ENCODE data around the gene TENM3. TPM values are rescaled to one million over a fixed set of nuclear protein-coding genes. Genes with fewer than 3 reads are reported as not detected.
"Not testable (repeated sequence)": the region's sequence is repeated elsewhere in the genome, so short reads cannot be mapped to it uniquely, and the experiment has no call there.

Gene TENM3
- total RNA-seq, 1 donor from 2014 or later, result 7.8 TPM

- DNase-seq (ENCODE audit: low spot score), result no peak
Measured at GRCh38 chr4:182337366-182337765, 94.2 kb downstream of the TENM3 start.

GRCh38 chr4:182338063-182338462 lies 94.9 kb downstream of the TENM3 start:
- no peak for DNase-seq (ENCODE audit: low spot score)

- DNase-seq (ENCODE audit: low spot score), result no peak
Measured at GRCh38 chr4:182338746-182339145, 95.5 kb downstream of the TENM3 start.

- no peak for DNase-seq (ENCODE audit: low spot score)
Measured at GRCh38 chr4:182339221-182339641, 96.0 kb downstream of the TENM3 start.

GRCh38 chr4:182343453-182343852 lies 100.3 kb downstream of the TENM3 start:
- DNase-seq (ENCODE audit: low spot score), result no peak

- no peak for DNase-seq (ENCODE audit: low spot score)
Measured at GRCh38 chr4:182344968-182345367, 101.8 kb downstream of the TENM3 start.

- no peak for DNase-seq (ENCODE audit: low spot score)
Measured at GRCh38 chr4:182346250-182346649, 103.0 kb downstream of the TENM3 start.

- DNase-seq (ENCODE audit: low spot score), result no peak
Measured at GRCh38 chr4:182346675-182347375, 103.6 kb downstream of the TENM3 start.

- no peak for DNase-seq (ENCODE audit: low spot score)
Measured at GRCh38 chr4:182348779-182349326, 105.7 kb downstream of the TENM3 start.

- no peak for DNase-seq (ENCODE audit: low spot score)
Measured at GRCh38 chr4:182350041-182350440, 106.8 kb downstream of the TENM3 start.

GRCh38 chr4:182351485-182351884 lies 108.3 kb downstream of the TENM3 start:
- DNase-seq (ENCODE audit: low spot score), result no peak

- no peak for DNase-seq (ENCODE audit: low spot score)
Measured at GRCh38 chr4:182354106-182354505, 110.9 kb downstream of the TENM3 start.

- DNase-seq (ENCODE audit: low spot score), result no peak
Measured at GRCh38 chr4:182354867-182355266, 111.7 kb downstream of the TENM3 start.

GRCh38 chr4:182367153-182367552 lies 124.0 kb downstream of the TENM3 start:
- no peak for DNase-seq (ENCODE audit: low spot score)

- DNase-seq (ENCODE audit: low spot score), result no peak
Measured at GRCh38 chr4:182369211-182369610, 126.0 kb downstream of the TENM3 start.

GRCh38 chr4:182370491-182370890 lies 127.3 kb downstream of the TENM3 start:
- no peak for DNase-seq (ENCODE audit: low spot score)

- DNase-seq (ENCODE audit: low spot score), result no peak
Measured at GRCh38 chr4:182380771-182381181, 137.6 kb downstream of the TENM3 start.

- no peak for DNase-seq (ENCODE audit: low spot score)
Measured at GRCh38 chr4:182382941-182383340, 139.7 kb downstream of the TENM3 start.

- DNase-seq (ENCODE audit: low spot score), result no peak
Measured at GRCh38 chr4:182384631-182385091, 141.5 kb downstream of the TENM3 start.

GRCh38 chr4:182385897-182386296 lies 142.7 kb downstream of the TENM3 start:
- DNase-seq (ENCODE audit: low spot score), result no peak

- not testable (repeated sequence) for DNase-seq (ENCODE audit: low spot score)
Measured at GRCh38 chr4:182386576-182386975, 143.4 kb downstream of the TENM3 start.

- no peak for DNase-seq (ENCODE audit: low spot score)
Measured at GRCh38 chr4:182391111-182391684, 148.0 kb downstream of the TENM3 start.

- no peak for DNase-seq (ENCODE audit: low spot score)
Measured at GRCh38 chr4:182394181-182394580, 151.0 kb downstream of the TENM3 start.
